ENCODE results near the gene CDHR1.
A peak's percentile ranks its signal among the peaks of the same experiment; 100 is the strongest.

GRCh38 chr10:84194424-84195043, at the start of gene CDHR1:
- TF ChIP-seq, protein P1, sequence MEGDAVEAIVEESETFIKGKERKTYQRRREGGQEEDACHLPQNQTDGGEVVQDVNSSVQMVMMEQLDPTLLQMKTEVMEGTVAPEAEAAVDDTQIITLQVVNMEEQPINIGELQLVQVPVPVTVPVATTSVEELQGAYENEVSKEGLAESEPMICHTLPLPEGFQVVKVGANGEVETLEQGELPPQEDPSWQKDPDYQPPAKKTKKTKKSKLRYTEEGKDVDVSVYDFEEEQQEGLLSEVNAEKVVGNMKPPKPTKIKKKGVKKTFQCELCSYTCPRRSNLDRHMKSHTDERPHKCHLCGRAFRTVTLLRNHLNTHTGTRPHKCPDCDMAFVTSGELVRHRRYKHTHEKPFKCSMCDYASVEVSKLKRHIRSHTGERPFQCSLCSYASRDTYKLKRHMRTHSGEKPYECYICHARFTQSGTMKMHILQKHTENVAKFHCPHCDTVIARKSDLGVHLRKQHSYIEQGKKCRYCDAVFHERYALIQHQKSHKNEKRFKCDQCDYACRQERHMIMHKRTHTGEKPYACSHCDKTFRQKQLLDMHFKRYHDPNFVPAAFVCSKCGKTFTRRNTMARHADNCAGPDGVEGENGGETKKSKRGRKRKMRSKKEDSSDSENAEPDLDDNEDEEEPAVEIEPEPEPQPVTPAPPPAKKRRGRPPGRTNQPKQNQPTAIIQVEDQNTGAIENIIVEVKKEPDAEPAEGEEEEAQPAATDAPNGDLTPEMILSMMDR (IDR thresholded peaks at IDR 0.05): peak; percentile 15
- TF ChIP-seq EZH2 (IDR thresholded peaks at IDR 0.05): peak; percentile 61

Measured in neural progenitor cell (in vitro differentiated cells).